HG02981 (cell line): Measurements from ENCODE around the gene CCL16.

Experiments used
- ATAC-seq: cut with Tn5 transposase; IDR thresholded peaks from one replicate; pipeline ENCODE4 v1.9.1; 2021; ENCODE audit warnings: mild to moderate bottlenecking, moderate library complexity; ENCODE audit not compliant: unreplicated experiment

CCL16 gene

GRCh38 chr17:35988164-35988563 is 6.9 kb upstream of the CCL16 start:
- ATAC-seq, result no peak

DNA sequence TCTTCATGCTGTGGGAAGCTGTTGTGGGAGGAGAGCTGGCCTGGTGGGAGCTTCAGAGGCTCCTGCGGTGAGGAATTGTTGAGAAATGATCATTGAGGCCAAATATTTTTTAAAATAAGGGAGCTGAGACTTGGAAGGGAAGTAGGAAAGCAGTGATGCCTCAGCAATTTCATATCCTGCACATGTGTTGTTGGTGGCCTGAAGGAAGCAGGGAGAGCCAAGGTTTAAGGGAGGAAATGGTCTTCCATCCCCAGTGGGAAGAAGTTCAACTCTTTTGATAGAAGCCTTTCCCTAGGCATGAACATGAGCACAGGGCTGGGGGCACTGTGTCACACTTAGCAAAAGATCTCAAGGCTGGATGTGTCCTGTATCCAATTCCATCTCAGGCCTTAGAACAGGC is 5.3 kb upstream of the CCL16 start, which contains the start of gene CCL14:
TSS of gene CCL14 (minus strand) at position 87 of the 400 bp plus-strand sequence. CDS start at position 7, 80 bp downstream.
- ATAC-seq, result no peak

GRCh38 chr17:35984140-35984539 is 2.8 kb upstream of the CCL16 start:
- ATAC-seq, result no peak

- ATAC-seq, result no peak
These were observed 1.3 kb upstream of the CCL16 start for GRCh38 chr17:35982409-35983191.

GRCh38 chr17:35981908-35982330 is 622 bp upstream of the CCL16 start:
- no peak for ATAC-seq

GRCh38 chr17:35978346-35978745 is 3.0 kb downstream of the CCL16 start:
- no peak for ATAC-seq

- no peak for ATAC-seq
These were observed 3.8 kb downstream of the CCL16 start for GRCh38 chr17:35977509-35977908.

GRCh38 chr17:35973333-35974260 is 7.7 kb downstream of the CCL16 start:
- ATAC-seq, result no peak

DNA sequence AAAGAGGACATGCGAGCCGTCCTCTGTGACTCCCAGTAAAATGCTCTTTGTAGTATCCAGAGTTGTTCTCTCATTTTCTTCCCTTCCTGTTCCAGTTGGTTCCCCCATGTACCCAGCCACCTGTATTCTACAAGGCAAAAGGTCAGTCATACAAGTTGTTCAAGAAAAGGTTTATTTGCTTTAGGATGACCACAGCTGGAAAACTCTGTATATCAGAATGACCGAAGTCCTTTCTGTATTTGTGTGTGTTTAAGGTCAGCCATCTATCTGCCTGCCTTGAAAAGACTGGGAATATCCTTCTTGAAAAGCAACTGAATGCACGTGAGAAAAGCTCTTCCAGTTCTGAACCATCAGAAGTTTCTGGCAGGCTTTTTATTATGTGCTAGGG is 8.4 kb downstream of the CCL16 start:
- ATAC-seq, result no peak

- ATAC-seq, result no peak
These were observed 8.8 kb downstream of the CCL16 start for GRCh38 chr17:35972535-35972934.

- ATAC-seq, result no peak
These were observed 9.2 kb downstream of the CCL16 start for GRCh38 chr17:35972066-35972465.

- no peak for ATAC-seq
These were observed 11.5 kb downstream of the CCL16 start for GRCh38 chr17:35969558-35970380.

- no peak for ATAC-seq
These were observed 12.7 kb downstream of the CCL16 start for GRCh38 chr17:35968520-35969054.

DNA sequence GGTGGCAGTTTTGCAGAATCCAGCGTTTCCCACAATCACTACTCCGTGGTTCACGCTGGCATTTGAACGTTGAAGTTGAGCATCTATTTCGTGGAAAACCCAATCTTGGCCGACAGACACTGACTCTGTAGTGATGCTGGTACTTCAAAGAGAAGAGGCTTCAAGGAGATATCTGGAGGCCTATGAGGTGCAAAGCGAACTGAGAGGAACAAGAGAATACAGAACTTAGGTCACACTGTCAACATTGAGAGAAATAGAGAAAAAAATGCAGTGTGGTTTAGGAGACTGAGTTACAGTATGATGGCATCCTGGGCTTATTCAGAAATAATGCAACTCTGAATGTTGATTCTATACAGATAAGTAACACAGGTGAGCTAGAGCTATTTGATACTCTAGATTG is 16.0 kb downstream of the CCL16 start:
- ATAC-seq, result no peak

DNA sequence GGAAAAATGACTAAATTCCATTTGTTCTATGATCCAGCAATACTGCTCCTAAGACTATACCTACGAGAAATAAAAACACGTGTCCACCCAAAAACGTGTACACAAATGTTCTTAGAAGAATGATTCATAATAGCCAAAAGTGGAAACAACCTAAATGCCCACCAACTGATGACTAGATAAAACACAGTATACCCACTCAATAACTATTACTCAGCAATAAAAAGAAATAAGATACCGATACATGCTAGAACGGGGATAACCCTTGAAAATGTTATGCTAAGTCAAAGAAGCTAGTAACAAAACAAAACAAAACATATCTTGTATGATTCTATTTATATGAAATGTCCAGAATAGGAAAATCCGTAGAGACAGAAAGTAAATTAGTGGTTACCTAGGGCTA is 17.6 kb downstream of the CCL16 start:
- no peak for ATAC-seq

DNA sequence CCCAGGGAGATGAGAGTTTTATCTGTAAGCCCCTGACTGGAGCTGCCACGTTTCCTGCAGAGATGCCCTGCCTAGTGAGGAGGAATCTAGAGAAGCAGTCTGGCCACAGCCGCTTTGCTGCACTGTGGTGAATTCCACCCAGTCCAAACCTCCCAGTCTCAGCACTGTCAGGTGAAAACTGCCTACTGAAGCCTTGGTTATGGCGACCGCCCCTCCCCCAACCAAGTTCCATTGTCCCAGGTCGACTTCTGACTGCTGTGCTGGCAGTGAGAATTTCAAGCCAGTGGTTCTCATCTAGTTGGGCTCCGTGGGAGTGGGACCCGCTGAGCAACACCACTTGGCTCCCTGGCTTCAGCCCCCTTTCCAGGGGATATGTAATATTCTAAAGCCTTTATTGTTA is 27.6 kb downstream of the CCL16 start:
- ATAC-seq, result no peak

GRCh38 chr17:35949401-35949800 is 31.9 kb downstream of the CCL16 start:
- ATAC-seq, result no peak

DNA sequence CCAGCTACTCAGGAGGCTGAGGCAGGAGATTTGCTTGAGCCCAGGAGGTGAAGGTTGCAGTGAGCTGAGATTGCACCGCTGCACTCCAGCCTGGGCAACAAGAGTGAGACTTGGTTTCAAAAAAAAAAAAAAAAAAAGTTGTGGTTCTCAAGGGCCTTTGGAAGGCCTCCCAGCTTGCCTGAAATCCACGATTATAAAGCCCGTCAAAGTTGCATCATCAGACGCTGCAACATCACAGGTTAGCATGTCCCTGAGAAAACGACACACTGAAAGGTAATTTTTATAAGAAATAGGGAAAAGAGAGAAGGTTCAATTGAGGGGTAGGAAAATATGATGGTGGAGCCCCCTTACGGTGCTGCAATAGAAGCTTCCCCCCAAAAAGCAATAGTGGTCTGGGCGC is 33.2 kb downstream of the CCL16 start:
- no peak for ATAC-seq

GRCh38 chr17:35947156-35947585 is 34.1 kb downstream of the CCL16 start:
- ATAC-seq, result no peak

- no peak for ATAC-seq
These were observed 37.1 kb downstream of the CCL16 start for GRCh38 chr17:35944151-35944550.

GRCh38 chr17:35943537-35943936 is 37.8 kb downstream of the CCL16 start, which contains the start of gene LYZL6:
Gene LYZL6 (minus strand): TSS chr17:35943713. CDS start chr17:35939356, 4,357 bp downstream.
- ATAC-seq, result no peak
